Progenitor cell of endocrine pancreas (in vitro differentiated cells): ENCODE results near the gene RANBP3. TPM values are rescaled to one million over a fixed set of nuclear protein-coding genes. Genes with fewer than 3 reads are reported as not detected.

Experiments used
- DNase-seq: peaks from one replicate; pipeline ENCODE4 v3.0.0; 2021; ENCODE audit warnings: low spot score; ENCODE audit not compliant: unreplicated experiment
- H3K27ac Mint-ChIP-seq: 2 replicates; pipeline ENCODE4 v1.8.0; 2021; ENCODE audit warnings: mild to moderate bottlenecking, moderate library complexity, mixed read lengths
- H3K27me3 Mint-ChIP-seq: 2 replicates; pipeline ENCODE4 v1.8.0; 2021; ENCODE audit warnings: mixed read lengths
- H3K36me3 Mint-ChIP-seq: 2 replicates; pipeline ENCODE4 v1.8.0; 2022; ENCODE audit warnings: mixed read lengths; ENCODE audit not compliant: insufficient read depth
- H3K4me1 Mint-ChIP-seq: 2 replicates; pipeline ENCODE4 v1.8.0; 2021; ENCODE audit warnings: low read depth, mixed read lengths
- H3K4me3 Mint-ChIP-seq: 2 replicates; pipeline ENCODE4 v1.8.0; 2021; ENCODE audit warnings: low read depth, mild to moderate bottlenecking, moderate library complexity, mixed read lengths
- H3K9me3 Mint-ChIP-seq: 2 replicates; pipeline ENCODE4 v1.8.0; 2021; ENCODE audit warnings: low read depth, mixed read lengths
- total RNA-seq: library from RNA; stranded (reverse); gene quantifications from 2 replicates; pipeline ENCODE4 v1.2.1, GENCODE V29; 2021
- TF ChIP-seq, protein P1 (sequence below): fragments of 200-600 bp; sonication (generic); IDR thresholded peaks from one replicate; pipeline ENCODE4 v1.5.0; 2021; ENCODE audit warnings: antibody characterized with exemption, mild to moderate bottlenecking; ENCODE audit not compliant: unreplicated experiment

Gene RANBP3
- total RNA-seq, 1 donor from 2014 or later, result 106 TPM

DNA sequence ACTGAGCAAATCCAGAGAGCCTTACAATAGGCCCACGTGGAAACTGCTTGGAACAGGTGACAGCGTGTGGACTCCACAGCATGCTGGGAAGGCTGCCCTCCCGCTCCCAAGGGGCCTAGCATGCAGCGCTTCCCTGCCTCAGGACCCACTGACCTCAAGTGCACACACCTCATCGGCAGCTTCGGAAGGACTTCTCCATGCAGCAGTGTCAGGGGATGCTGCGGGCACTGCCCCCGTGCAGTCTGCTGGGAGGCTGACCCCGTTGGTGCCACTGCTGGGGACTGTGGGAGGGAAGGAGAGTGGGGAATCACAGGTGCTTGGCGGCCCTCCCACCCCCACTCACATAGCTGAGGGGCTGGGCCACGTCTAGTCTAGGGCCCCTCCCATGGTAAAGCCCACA, 46.7 kb downstream of the RANBP3 start:
- H3K4me3 Mint-ChIP-seq, result no peak overlapping the region
- no peaks in the 10 kb centered on the region for H3K9me3 Mint-ChIP-seq
- H3K4me1 Mint-ChIP-seq, result peaks cover 2% of the 10 kb centered on the region
- H3K27ac Mint-ChIP-seq, result no peak overlapping the region
- TF ChIP-seq, protein P1, sequence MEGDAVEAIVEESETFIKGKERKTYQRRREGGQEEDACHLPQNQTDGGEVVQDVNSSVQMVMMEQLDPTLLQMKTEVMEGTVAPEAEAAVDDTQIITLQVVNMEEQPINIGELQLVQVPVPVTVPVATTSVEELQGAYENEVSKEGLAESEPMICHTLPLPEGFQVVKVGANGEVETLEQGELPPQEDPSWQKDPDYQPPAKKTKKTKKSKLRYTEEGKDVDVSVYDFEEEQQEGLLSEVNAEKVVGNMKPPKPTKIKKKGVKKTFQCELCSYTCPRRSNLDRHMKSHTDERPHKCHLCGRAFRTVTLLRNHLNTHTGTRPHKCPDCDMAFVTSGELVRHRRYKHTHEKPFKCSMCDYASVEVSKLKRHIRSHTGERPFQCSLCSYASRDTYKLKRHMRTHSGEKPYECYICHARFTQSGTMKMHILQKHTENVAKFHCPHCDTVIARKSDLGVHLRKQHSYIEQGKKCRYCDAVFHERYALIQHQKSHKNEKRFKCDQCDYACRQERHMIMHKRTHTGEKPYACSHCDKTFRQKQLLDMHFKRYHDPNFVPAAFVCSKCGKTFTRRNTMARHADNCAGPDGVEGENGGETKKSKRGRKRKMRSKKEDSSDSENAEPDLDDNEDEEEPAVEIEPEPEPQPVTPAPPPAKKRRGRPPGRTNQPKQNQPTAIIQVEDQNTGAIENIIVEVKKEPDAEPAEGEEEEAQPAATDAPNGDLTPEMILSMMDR, result no peak
- no peaks in the 10 kb centered on the region for H3K27me3 Mint-ChIP-seq
- no peak for DNase-seq
- peaks cover 13% of the 10 kb centered on the region for H3K36me3 Mint-ChIP-seq

DNA sequence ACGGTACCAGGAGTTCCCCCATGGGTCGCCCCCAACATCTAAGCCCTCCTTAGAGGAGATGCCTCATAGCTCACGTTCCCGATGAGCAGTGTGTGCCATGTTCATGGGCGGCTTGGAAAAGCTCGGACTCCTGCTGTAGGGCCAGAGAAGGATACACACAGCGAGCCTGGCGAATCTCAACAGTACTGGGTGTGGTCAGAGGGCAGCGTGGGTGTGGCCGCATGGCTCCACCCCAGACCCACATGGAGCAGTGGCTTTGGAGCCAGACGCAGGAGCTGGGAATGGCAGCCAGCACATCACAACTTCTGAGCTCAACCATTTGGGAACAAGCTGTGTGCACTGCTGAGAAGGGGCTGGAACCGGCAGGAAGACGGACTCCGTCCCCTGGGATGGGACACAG, 48.3 kb downstream of the RANBP3 start:
- H3K4me3 Mint-ChIP-seq, result no peak overlapping the region
- H3K27ac Mint-ChIP-seq, result no peak overlapping the region
- H3K9me3 Mint-ChIP-seq, result no peaks in the 10 kb centered on the region
- H3K4me1 Mint-ChIP-seq, result no peaks in the 10 kb centered on the region
- H3K36me3 Mint-ChIP-seq, result peaks cover 12% of the 10 kb centered on the region
- DNase-seq, result no peak
- TF ChIP-seq, protein P1, result no peak
- no peaks in the 10 kb centered on the region for H3K27me3 Mint-ChIP-seq

DNA sequence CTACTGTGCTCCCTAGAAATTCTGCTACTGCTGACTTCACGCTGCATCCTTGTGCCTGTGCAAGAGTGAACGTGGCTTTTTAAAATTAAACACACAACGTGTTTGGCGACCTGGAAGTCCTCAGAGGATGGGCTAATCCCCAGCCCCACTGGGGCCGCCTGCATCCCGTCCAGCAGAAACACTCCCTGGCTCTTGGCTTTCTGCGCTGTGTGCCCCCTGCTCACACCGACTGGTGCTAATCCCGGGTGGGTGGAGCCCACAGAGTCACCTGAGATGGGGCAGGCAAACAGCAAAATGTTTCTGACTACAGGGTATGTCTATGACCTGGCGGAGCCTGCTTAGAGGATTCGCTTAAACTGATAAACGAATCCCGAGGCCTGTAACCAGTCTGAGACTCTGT, 48.8 kb downstream of the RANBP3 start:
- no peaks in the 10 kb centered on the region for H3K4me1 Mint-ChIP-seq
- TF ChIP-seq, protein P1, result no peak
- no peak overlapping the region for H3K4me3 Mint-ChIP-seq
- H3K9me3 Mint-ChIP-seq, result no peaks in the 10 kb centered on the region
- H3K27me3 Mint-ChIP-seq, result no peaks in the 10 kb centered on the region
- H3K36me3 Mint-ChIP-seq, result peaks cover 13% of the 10 kb centered on the region
- no peak for DNase-seq
- no peak overlapping the region for H3K27ac Mint-ChIP-seq

DNA sequence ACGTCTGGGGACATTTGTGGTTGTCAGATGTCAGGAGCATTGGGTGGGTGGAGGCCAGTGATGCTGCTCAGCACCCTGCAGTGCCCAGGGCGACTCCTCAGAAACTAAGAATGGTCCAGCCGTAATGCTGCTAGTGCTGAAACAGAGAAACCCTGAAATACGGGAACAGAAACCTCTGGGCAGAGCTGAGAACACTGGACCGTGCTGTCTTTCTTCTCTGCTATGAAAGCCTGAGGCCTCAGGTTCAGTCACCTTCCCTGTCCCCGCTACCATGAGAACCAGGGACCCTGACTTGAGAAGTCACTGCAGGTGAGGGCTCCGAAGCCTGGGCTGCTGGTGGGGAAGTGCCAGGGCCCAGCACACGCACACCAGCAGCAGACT, 50.5 kb downstream of the RANBP3 start:
- TF ChIP-seq, protein P1, result no peak
- Mint-ChIP-seq H3K9me3 (no peaks in the 10 kb centered on the region), H3K4me1 (no peaks in the 10 kb centered on the region), H3K4me3 (no peak overlapping the region), H3K27ac (no peak overlapping the region), H3K27me3 (no peaks in the 10 kb centered on the region), H3K36me3 (peaks cover 14% of the 10 kb centered on the region)
- no peak for DNase-seq

DNA sequence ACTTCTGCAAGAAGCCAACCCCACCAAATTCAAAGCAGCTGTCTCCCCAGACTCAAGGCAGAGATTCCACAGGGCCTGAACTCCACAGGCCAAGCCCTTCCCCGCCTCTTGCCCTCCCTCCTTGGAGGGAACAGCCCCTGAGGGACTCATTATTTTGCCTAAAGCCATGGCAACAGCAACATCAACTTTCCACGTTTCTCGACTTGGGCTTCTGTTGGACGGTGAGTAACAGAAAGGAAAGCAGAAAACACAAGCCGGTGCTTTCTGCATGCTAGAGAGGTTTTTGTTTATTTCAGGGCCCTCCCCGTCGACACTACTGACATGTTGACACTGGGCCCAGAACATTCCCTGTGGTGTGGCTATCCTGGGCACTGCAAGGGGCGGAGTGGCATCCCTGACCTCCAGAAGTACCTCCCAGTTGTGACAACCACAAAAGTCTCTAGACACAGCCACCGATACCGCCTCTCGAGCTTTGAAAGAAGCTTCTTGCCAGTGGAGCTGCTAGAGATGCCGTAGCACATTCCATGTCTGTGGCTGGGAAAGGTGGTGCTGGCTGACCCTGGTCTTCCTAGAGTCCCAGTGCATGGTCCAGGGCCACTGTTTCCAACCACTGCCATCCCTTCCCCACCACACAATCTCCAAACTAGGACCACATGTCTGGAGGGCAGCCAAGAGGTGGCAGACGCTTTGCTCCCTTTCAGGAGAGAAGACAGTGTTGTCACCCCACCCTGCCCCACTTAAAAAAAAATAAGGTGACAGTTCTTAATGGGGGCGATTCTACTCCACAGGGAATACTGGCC, 51.1 kb downstream of the RANBP3 start:
- Mint-ChIP-seq H3K27ac (no peak overlapping the region), H3K4me1 (no peaks in the 10 kb centered on the region), H3K9me3 (no peaks in the 10 kb centered on the region), H3K27me3 (no peaks in the 10 kb centered on the region), H3K36me3 (peaks cover 16% of the 10 kb centered on the region), H3K4me3 (no peak overlapping the region)
- DNase-seq, result no peak
- TF ChIP-seq, protein P1, result no peak
